HG03342 (cell line): ENCODE measurements around the gene STK10.
A peak's percentile ranks its signal among the peaks of the same experiment; 100 is the strongest.

Experiments
- ATAC-seq: cut with Tn5 transposase; IDR thresholded peaks from one replicate; pipeline ENCODE4 v1.9.1; 2021; ENCODE audit warnings: mild to moderate bottlenecking, moderate library complexity; ENCODE audit not compliant: unreplicated experiment

The STK10 gene

GRCh38 chr5:172189693-172190296 lies 1.8 kb upstream of the STK10 start:
- no peak for ATAC-seq

- no peak for ATAC-seq
Observed at GRCh38 chr5:172188893-172189692, 1.1 kb upstream of the STK10 start.

GRCh38 chr5:172187118-172188032 lies 649 bp downstream of the STK10 start:
- ATAC-seq: peak; percentile 20

- ATAC-seq: no peak
Observed at GRCh38 chr5:172186114-172186695, 1.8 kb downstream of the STK10 start.

GRCh38 chr5:172185096-172185461 lies 2.9 kb downstream of the STK10 start:
- ATAC-seq: no peak

GRCh38 chr5:172183881-172184280 lies 4.1 kb downstream of the STK10 start:
- no peak for ATAC-seq

GRCh38 chr5:172182291-172182690 lies 5.7 kb downstream of the STK10 start:
- ATAC-seq: no peak

- ATAC-seq: no peak
Observed at GRCh38 chr5:172180936-172181335, 7.1 kb downstream of the STK10 start.

- ATAC-seq: no peak
Observed at GRCh38 chr5:172178991-172179989, 8.7 kb downstream of the STK10 start.

- ATAC-seq: no peak
Observed at GRCh38 chr5:172178301-172178987, 9.6 kb downstream of the STK10 start.

GRCh38 chr5:172177176-172177575 lies 10.8 kb downstream of the STK10 start:
- ATAC-seq: no peak

GRCh38 chr5:172175263-172175719 lies 12.7 kb downstream of the STK10 start:
- ATAC-seq: peak; percentile 40

GRCh38 chr5:172173564-172174153 lies 14.4 kb downstream of the STK10 start:
- no peak for ATAC-seq

- no peak for ATAC-seq
Observed at GRCh38 chr5:172172912-172173563, 15.0 kb downstream of the STK10 start.

GRCh38 chr5:172171118-172171517 lies 16.9 kb downstream of the STK10 start:
- no peak for ATAC-seq

- no peak for ATAC-seq
Observed at GRCh38 chr5:172170251-172170701, 17.7 kb downstream of the STK10 start.

GRCh38 chr5:172169216-172169615 lies 18.8 kb downstream of the STK10 start:
- ATAC-seq: no peak

- ATAC-seq: no peak
Observed at GRCh38 chr5:172168311-172168710, 19.7 kb downstream of the STK10 start.
